ENCODE data around the gene PDZK1.

The PDZK1 gene

GRCh38 chr1:145707183-145707867, at the start of gene PDZK1:
Gene PDZK1, minus strand, starts transcription at chr1:145707368. Its CDS starts 19,347 bp downstream, at chr1:145688021.
- DNase-seq (ENCODE audit: low read depth, low spot score), result no peak
- CTCF ChIA-PET, result interaction anchor here (2.5 to 3.2 kb wide), 2 partner anchors 9 to 13 kb away, joined by 10 to 33 read pairs; partner anchors contain the start of gene CD160
- H3K4me3 ChIP-seq (ENCODE audit: low read depth, low read length), result no peak within 1 kb of the TSS
- no peak for TF ChIP-seq CTCF (IDR thresholded peaks at IDR 0.05; ENCODE audit: insufficient read depth, low read length, missing control alignments)
- POLR2A ChIA-PET, result no interaction called here

DNA sequence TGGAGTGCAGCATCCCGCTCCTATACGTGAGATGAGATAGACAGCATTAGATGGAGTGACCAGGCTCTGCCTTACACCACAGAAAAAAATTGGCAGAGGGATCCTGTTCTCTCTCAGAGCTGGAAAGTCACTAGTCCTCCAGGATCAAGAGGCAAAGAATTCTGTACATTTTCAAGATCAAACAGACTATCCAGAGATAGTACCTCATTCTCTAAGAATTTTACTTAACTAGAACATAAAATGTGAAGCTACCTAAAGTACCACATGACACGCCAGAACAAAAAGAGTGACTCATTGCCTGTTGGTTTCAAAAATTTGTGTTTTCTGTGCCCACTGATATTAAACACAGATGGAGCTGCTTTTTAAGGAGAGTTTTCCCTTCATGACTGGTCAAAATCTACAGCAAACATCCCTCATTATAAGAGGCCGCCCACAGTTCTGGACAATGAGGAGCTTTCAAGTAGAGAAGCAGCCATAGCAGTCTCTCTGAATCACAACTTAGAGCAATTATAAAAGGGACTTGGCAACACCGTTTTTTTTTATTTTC, 44.4 kb upstream of the PDZK1 start:
- ChIA-PET CTCF (interaction anchor here (0.7 to 2.4 kb wide), 5 partner anchors 13 to 95 kb away, joined by 3 to 12 read pairs (median 4); partner anchors contain the start of gene NUDT17), POLR2A (interaction anchor here (0.7 to 1.6 kb wide), 5 partner anchors 11 to 73 kb away, joined by 3 to 7 read pairs (median 4); partner anchors contain the start of genes POLR3C and RNF115)
- peak; percentile 84 for DNase-seq (ENCODE audit: low read depth, low spot score)
- no peak overlapping the region for H3K4me3 ChIP-seq (ENCODE audit: low read depth, low read length)
- TF ChIP-seq CTCF (IDR thresholded peaks at IDR 0.05; ENCODE audit: insufficient read depth, low read length, missing control alignments), result no peak

- no peak for DNase-seq (ENCODE audit: low read depth, low spot score)
- ChIA-PET CTCF (interaction anchor here (1.0 to 2.4 kb wide), 3 partner anchors 29 to 95 kb away, joined by 3 to 12 read pairs (median 4); partner anchors contain the start of gene NUDT17), POLR2A (interaction anchor here (1.6 kb wide), 1 partner anchor 74 kb away, joined by 7 read pairs; the partner anchor contains the start of genes POLR3C and RNF115)
- H3K4me3 ChIP-seq (ENCODE audit: low read depth, low read length), result no peak overlapping the region
- no peak for TF ChIP-seq CTCF (IDR thresholded peaks at IDR 0.05; ENCODE audit: insufficient read depth, low read length, missing control alignments)
Observed at GRCh38 chr1:145750426-145750825, 43.3 kb upstream of the PDZK1 start.

GRCh38 chr1:145747398-145748247, 40.5 kb upstream of the PDZK1 start:
- POLR2A ChIA-PET, result no interaction called here
- no peak for DNase-seq (ENCODE audit: low read depth, low spot score)
- no peak overlapping the region for H3K4me3 ChIP-seq (ENCODE audit: low read depth, low read length)
- CTCF ChIA-PET, result interaction anchor here (1.2 kb wide), 3 partner anchors 10 to 28 kb away, joined by 3 to 6 read pairs (median 3); partner anchors contain the start of gene CD160
- TF ChIP-seq CTCF (IDR thresholded peaks at IDR 0.05; ENCODE audit: insufficient read depth, low read length, missing control alignments), result no peak

DNA sequence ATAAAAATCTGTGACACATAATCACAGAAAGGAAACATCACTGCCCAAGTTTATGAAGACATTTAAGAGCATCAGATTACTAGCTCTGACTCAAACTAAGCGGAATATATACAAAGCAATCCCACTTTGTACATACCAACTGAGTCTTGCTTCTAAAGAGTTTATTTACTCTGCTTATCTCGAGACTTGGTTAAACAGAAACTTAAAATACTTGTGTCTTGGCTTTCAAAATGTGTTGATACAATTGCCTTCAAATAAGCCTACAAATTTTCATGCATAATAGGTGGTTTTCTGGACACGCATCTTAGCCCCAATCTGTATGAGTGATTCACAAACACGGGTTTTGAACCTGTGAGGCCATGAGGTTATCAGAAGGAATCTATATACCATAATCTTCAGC, 33.1 kb upstream of the PDZK1 start:
- CTCF ChIA-PET, result interaction anchor here (1.1 to 7.7 kb wide), 3 partner anchors 19 to 105 kb away, joined by 3 to 53 read pairs (median 3); partner anchors contain the start of gene NUDT17

More for the DNA sequence above, 33.1 kb upstream of the PDZK1 start:
- POLR2A ChIA-PET, result interaction anchor here (0.6 to 1.4 kb wide), 2 partner anchors 11 to 298 kb away, joined by 3 read pairs; no protein-coding TSS in a partner anchor
- DNase-seq (ENCODE audit: low read depth, low spot score), result peak; percentile 74
- no peak for TF ChIP-seq CTCF (IDR thresholded peaks at IDR 0.05; ENCODE audit: insufficient read depth, low read length, missing control alignments)
- H3K4me3 ChIP-seq (ENCODE audit: low read depth, low read length), result no peak overlapping the region
